ENCODE data around the gene SBK1.

Gene SBK1

GRCh38 chr16:28311413-28311812, 19.1 kb downstream of the SBK1 start:
- DNase-seq (ENCODE audit: low read depth), result no peak
- H3K4me3 ChIP-seq (ENCODE audit: low read depth, low read length), result no peak overlapping the region
- TF ChIP-seq POLR2A (IDR thresholded peaks at IDR 0.05; ENCODE audit: extremely low read depth, insufficient read length), result no peak
- TF ChIP-seq CTCF (IDR thresholded peaks at IDR 0.05; ENCODE audit: low read depth, low read length), result no peak
- TF ChIP-seq MAX (IDR thresholded peaks at IDR 0.05; ENCODE audit: low read depth, low read length), result no peak
- no peak for TF ChIP-seq MYC (IDR thresholded peaks at IDR 0.05; ENCODE audit: low read depth, low read length)

- no peak overlapping the region for H3K4me3 ChIP-seq (ENCODE audit: low read depth, low read length)
- no peak for TF ChIP-seq CTCF (IDR thresholded peaks at IDR 0.05; ENCODE audit: low read depth, low read length)
- no peak for DNase-seq (ENCODE audit: low read depth)
Measured at GRCh38 chr16:28311913-28312312, 19.6 kb downstream of the SBK1 start.

- no peak for DNase-seq (ENCODE audit: low read depth)
- no peak overlapping the region for H3K4me3 ChIP-seq (ENCODE audit: low read depth, low read length)
- TF ChIP-seq CTCF (IDR thresholded peaks at IDR 0.05; ENCODE audit: low read depth, low read length) (no peak), POLR2A (IDR thresholded peaks at IDR 0.05; ENCODE audit: extremely low read depth, insufficient read length) (no peak), MYC (IDR thresholded peaks at IDR 0.05; ENCODE audit: low read depth, low read length) (no peak)
Measured at GRCh38 chr16:28312327-28312726, 20.0 kb downstream of the SBK1 start.

GRCh38 chr16:28313587-28313986, 21.3 kb downstream of the SBK1 start:
- TF ChIP-seq POLR2A (IDR thresholded peaks at IDR 0.05; ENCODE audit: extremely low read depth, insufficient read length), result no peak
- TF ChIP-seq CTCF (IDR thresholded peaks at IDR 0.05; ENCODE audit: low read depth, low read length), result no peak
- no peak for TF ChIP-seq MYC (IDR thresholded peaks at IDR 0.05; ENCODE audit: low read depth, low read length)
- no peak for TF ChIP-seq MAX (IDR thresholded peaks at IDR 0.05; ENCODE audit: low read depth, low read length)
- DNase-seq (ENCODE audit: low read depth), result no peak
- H3K4me3 ChIP-seq (ENCODE audit: low read depth, low read length), result no peak overlapping the region

GRCh38 chr16:28316054-28316453, 23.7 kb downstream of the SBK1 start:
- no peak for DNase-seq (ENCODE audit: low read depth)
- TF ChIP-seq CTCF (IDR thresholded peaks at IDR 0.05; ENCODE audit: low read depth, low read length) (no peak), MAX (IDR thresholded peaks at IDR 0.05; ENCODE audit: low read depth, low read length) (peak; percentile 87)
- no peak overlapping the region for H3K4me3 ChIP-seq (ENCODE audit: low read depth, low read length)

- no peak overlapping the region for H3K4me3 ChIP-seq (ENCODE audit: low read depth, low read length)
- peak; percentile 76 for DNase-seq (ENCODE audit: low read depth)
- peak; percentile 71 for TF ChIP-seq CTCF (IDR thresholded peaks at IDR 0.05; ENCODE audit: low read depth, low read length)
- no peak for TF ChIP-seq MAX (IDR thresholded peaks at IDR 0.05; ENCODE audit: low read depth, low read length)
Measured at GRCh38 chr16:28317040-28317880, 24.9 kb downstream of the SBK1 start.
